ENCODE data around the gene CLASP1.

The CLASP1 gene

DNA sequence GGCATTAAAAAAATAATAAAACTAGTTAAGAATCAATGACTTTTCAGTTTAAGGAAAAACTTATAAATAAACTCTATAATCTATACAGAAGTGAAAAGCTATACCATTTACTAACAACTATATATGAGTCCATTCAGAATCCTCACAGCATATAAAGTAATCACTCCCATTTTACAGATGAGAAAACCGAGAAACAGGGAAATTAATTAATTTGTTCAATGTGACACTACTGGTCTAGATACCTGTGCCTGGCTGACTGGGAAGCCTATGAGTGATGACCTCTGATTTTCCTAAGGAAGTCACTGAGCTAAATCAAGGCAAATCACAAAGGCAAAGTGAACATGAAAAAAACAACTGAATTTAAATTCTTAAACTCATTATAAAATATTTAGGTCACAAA lies 218.0 kb downstream of the CLASP1 start:
- Histone ChIP-seq H3K9me3 (ENCODE audit: low read length) (no peaks in the 10 kb centered on the region), H3K9ac (ENCODE audit: low read length) (no peak overlapping the region), H2AFZ (ENCODE audit: low read length) (no peak overlapping the region), H4K20me1 (ENCODE audit: insufficient read depth, low read length) (no peaks in the 10 kb centered on the region), H3K4me2 (ENCODE audit: low read length) (no peak overlapping the region), H3K27me3 (ENCODE audit: insufficient read depth, low read length) (no peaks in the 10 kb centered on the region), H3K27ac (ENCODE audit: low read depth, low read length, poor library complexity, severe bottlenecking) (no peak overlapping the region), H3K4me3 (ENCODE audit: low read depth, low read length, poor library complexity, severe bottlenecking) (no peak overlapping the region), H3K4me1 (ENCODE audit: insufficient read depth, low read length, severe bottlenecking) (no peaks in the 10 kb centered on the region), H3K9me2 (ENCODE audit: low read depth, low read length) (no peaks in the 10 kb centered on the region), H3F3A (ENCODE audit: insufficient read depth, low read length) (0 out of 2 replicates have a peak, but pooled peaks cover 3% of the 10 kb centered on the region), H3K36me3 (ENCODE audit: insufficient read depth, low read length) (peaks cover 29% of the 10 kb centered on the region; the same call in 1 of the 2 replicates), H3K79me2 (ENCODE audit: insufficient read depth, low read length) (no peaks in the 10 kb centered on the region)
- TF ChIP-seq, protein P1, sequence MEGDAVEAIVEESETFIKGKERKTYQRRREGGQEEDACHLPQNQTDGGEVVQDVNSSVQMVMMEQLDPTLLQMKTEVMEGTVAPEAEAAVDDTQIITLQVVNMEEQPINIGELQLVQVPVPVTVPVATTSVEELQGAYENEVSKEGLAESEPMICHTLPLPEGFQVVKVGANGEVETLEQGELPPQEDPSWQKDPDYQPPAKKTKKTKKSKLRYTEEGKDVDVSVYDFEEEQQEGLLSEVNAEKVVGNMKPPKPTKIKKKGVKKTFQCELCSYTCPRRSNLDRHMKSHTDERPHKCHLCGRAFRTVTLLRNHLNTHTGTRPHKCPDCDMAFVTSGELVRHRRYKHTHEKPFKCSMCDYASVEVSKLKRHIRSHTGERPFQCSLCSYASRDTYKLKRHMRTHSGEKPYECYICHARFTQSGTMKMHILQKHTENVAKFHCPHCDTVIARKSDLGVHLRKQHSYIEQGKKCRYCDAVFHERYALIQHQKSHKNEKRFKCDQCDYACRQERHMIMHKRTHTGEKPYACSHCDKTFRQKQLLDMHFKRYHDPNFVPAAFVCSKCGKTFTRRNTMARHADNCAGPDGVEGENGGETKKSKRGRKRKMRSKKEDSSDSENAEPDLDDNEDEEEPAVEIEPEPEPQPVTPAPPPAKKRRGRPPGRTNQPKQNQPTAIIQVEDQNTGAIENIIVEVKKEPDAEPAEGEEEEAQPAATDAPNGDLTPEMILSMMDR (IDR thresholded peaks at IDR 0.05; ENCODE audit: low read length): no peak
- no peak for TF ChIP-seq EZH2 (IDR thresholded peaks at IDR 0.05; ENCODE audit: borderline replicate concordance, low read length)

DNA sequence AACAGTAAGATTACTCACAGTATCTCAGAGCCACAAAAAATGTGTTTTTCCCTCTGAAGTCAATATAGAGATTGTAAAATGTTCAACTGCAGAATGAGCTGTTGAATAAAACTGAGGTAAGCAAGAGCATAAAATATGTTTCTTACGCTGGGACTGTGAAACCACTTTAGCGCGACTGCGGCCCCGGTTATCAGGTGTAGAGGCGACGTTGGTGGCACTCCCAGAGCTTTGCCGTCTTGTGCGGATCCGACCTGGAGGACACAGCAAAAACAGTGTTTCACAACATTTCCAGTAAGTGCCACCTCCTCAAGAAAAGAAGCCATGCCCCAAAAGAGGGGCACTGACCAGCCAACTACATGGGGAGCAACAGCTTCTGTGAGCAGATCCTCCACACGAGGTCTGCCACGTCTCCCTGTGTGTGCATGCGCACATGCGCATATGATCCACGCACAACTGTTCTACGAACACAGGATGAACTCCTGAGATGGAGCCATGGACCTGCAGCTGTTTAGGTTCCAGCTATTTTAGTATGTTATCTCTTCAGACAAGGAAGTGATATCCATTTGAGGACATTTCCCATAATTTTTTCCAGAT lies 219.2 kb downstream of the CLASP1 start:
- no peaks in the 10 kb centered on the region for H3K9me3 ChIP-seq (ENCODE audit: low read length)
- H3F3A ChIP-seq (ENCODE audit: insufficient read depth, low read length): 0 out of 2 replicates have a peak, but pooled peaks cover 3% of the 10 kb centered on the region

DNA sequence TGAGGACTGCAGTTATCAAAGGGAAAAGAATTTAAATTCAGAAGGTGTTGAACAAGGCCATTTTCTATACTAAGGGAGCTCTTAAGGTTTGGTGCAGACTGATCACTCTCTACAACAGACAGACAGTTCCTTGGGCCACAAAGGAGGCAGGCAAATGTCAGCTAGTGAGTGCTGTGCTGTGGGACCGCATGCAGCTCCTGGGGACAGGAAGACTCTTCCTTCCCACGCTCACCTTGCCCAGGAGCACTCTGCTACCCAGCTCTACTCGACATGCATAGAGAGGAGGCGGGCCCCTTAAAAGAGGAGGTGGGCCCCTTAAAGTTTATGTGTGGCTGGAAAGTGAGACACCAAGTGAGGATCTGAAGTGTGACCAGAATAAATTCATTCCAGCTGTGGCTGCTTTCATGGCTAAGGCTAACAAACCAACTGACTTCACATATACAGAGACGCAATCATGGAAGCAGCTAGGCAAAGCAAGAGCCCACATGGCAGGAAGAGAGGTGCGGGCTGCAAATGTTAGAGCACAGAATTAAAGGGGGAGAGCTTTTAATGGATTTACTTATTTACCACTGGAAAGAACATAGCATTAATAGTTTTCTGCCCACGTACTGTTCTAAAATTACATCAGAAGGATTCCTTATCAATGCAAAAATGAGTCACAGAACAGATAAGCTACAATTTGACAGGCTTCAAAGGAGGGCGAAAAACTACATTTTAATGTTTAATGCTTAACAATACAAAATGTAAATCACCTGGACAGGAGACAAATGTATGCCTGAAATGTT lies 220.0 kb downstream of the CLASP1 start:
- Histone ChIP-seq H3K9ac (ENCODE audit: low read length) (no peak overlapping the region), H3K4me1 (ENCODE audit: insufficient read depth, low read length, severe bottlenecking) (no peaks in the 10 kb centered on the region), H3F3A (ENCODE audit: insufficient read depth, low read length) (0 out of 2 replicates have a peak, but pooled peaks cover 3% of the 10 kb centered on the region), H3K27ac (ENCODE audit: low read depth, low read length, poor library complexity, severe bottlenecking) (no peak overlapping the region), H3K9me2 (ENCODE audit: low read depth, low read length) (no peaks in the 10 kb centered on the region), H2AFZ (ENCODE audit: low read length) (no peak overlapping the region), H3K27me3 (ENCODE audit: insufficient read depth, low read length) (no peaks in the 10 kb centered on the region), H3K4me2 (ENCODE audit: low read length) (no peak overlapping the region), H3K36me3 (ENCODE audit: insufficient read depth, low read length) (peaks cover 43% of the 10 kb centered on the region), H3K4me3 (ENCODE audit: low read depth, low read length, poor library complexity, severe bottlenecking) (no peak overlapping the region), H4K20me1 (ENCODE audit: insufficient read depth, low read length) (no peaks in the 10 kb centered on the region), H3K9me3 (ENCODE audit: low read length) (no peaks in the 10 kb centered on the region), H3K79me2 (ENCODE audit: insufficient read depth, low read length) (no peaks in the 10 kb centered on the region)
- no peak for TF ChIP-seq EZH2 (IDR thresholded peaks at IDR 0.05; ENCODE audit: borderline replicate concordance, low read length)
- TF ChIP-seq, protein P1 (IDR thresholded peaks at IDR 0.05; ENCODE audit: low read length): no peak

More for the DNA sequence above, 219.2 kb downstream of the CLASP1 start:
- Histone ChIP-seq H3K4me3 (ENCODE audit: low read depth, low read length, poor library complexity, severe bottlenecking) (no peak overlapping the region), H3K79me2 (ENCODE audit: insufficient read depth, low read length) (no peaks in the 10 kb centered on the region), H3K27ac (ENCODE audit: low read depth, low read length, poor library complexity, severe bottlenecking) (no peak overlapping the region), H3K9me2 (ENCODE audit: low read depth, low read length) (no peaks in the 10 kb centered on the region), H3K4me2 (ENCODE audit: low read length) (no peak overlapping the region), H3K36me3 (ENCODE audit: insufficient read depth, low read length) (peaks cover 36% of the 10 kb centered on the region), H3K4me1 (ENCODE audit: insufficient read depth, low read length, severe bottlenecking) (no peaks in the 10 kb centered on the region), H2AFZ (ENCODE audit: low read length) (no peak overlapping the region), H3K27me3 (ENCODE audit: insufficient read depth, low read length) (no peaks in the 10 kb centered on the region), H3K9ac (ENCODE audit: low read length) (no peak overlapping the region), H4K20me1 (ENCODE audit: insufficient read depth, low read length) (no peaks in the 10 kb centered on the region)
- TF ChIP-seq, protein P1 (IDR thresholded peaks at IDR 0.05; ENCODE audit: low read length): no peak
- no peak for TF ChIP-seq EZH2 (IDR thresholded peaks at IDR 0.05; ENCODE audit: borderline replicate concordance, low read length)

Data from OCI-LY1 (cell line).